Measurements from ENCODE around the gene RTP4. TPM values are rescaled to one million over a fixed set of nuclear protein-coding genes. Genes with fewer than 3 reads are reported as not detected.
"Not testable (repeated sequence)": the region's sequence is repeated elsewhere in the genome, so short reads cannot be mapped to it uniquely, and the experiment has no call there.

RTP4 gene
- total RNA-seq, 1 donor from 2014 or later, result not detected

DNA sequence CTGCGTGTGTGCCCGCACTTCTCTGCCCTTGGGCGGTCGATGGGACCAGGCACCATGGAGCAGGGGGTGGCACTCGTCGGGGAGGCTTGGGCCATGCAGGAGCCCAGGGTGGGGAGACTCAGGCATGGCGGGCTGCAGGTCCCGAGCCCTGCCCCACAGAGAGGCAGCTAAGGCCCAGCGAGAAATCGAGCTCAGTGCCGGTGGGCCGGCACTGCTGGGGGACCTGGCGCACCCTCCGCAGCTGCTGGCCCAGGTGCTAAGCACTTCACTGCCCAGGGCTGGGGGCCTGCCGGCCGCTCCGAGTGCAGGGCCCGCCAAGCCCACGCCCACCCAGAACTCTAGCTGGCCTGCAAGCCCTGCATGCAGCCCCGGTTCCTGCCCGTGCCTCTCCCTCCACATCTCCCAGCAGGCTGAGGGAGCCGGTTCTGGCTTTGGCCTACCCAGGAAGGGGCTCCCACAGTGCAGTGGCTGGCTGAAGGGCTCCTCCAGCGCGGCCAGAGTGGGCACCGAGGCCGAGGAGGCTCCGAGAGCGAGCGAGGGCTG lies 553 bp upstream of the RTP4 start:
- no peak for FAIRE-seq
- no peak for DNase-seq (ENCODE audit: low spot score in 2 of 2)

DNA sequence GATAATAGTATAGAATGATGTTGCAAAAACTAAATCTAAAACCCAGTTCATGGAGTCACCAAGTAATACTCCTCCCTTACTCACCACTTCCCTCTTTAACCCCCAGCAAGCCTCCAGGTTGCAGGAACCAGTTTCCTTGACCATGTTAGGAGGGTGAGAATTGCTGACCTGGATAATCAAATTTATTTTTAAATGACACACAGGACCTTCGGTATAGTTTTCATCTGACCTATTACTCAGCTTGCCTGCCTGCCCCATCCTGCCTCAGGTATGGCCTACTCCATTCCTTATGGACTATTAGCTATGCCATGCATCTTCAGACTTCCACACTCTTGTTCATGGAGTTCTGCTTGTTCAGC lies 883 bp downstream of the RTP4 start:
- no peak for FAIRE-seq
- no peak for DNase-seq (ENCODE audit: low spot score in 2 of 2)

DNA sequence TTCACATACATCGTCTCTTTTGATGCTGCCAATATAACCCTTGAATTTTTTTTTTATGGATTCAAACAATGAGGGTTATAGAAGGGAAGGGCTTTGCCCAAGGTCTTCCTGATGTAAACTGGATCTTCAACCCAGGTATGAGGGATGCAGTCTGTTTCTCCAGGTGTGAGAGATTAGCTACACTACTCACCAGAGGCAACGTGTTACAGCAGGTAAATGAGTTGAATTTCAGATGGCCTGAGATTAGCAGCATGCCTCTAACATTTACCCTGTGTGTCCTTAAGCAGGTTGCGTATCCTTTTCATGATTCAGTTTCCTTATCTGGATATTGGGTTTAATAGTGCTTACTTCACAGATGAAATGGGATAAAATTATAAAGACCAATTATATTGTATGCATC lies 1.9 kb downstream of the RTP4 start:
- DNase-seq (ENCODE audit: low spot score in 2 of 2) (no peak), FAIRE-seq (no peak)

DNA sequence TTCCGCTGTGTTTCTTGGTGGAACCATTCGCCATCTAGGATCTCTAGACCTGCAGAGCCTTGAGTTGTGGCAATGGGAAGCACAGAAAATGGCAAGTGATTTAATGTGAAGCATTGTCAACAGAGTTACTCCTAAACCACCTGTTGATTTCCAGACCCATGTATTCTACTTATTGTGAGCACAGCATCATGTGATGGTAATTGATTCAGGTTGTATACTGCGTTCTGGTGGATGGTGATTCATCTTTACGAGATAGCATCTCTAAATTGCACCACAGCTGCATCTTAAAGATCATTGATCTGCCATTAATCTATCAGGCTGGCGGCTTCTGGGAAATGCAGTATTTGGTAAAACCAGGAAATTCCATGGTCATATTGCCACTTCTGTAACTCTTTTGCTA lies 7.4 kb downstream of the RTP4 start:
- FAIRE-seq, result no peak
- DNase-seq (ENCODE audit: low spot score in 2 of 2), result no peak

DNA sequence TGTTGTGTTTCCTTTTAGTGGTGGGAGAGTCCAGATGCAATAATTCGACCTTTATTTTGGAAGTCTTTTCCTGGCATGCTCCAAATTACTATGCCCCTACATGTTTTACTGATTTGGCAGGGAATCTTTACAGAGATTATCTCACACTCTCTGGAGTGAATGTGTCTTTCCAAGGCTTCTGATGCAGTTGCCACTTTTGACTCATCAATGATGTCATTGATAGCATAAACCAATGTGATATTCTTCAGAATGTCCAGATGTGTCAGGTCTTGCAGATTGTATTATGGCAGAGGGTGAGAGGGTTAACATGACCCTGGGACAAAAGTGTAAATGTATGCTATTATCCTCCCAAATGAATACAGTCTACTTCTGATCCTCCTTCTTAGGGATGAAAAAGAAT lies 9.7 kb downstream of the RTP4 start:
- FAIRE-seq, result no peak
- no peak for DNase-seq (ENCODE audit: low spot score in 2 of 2)

DNA sequence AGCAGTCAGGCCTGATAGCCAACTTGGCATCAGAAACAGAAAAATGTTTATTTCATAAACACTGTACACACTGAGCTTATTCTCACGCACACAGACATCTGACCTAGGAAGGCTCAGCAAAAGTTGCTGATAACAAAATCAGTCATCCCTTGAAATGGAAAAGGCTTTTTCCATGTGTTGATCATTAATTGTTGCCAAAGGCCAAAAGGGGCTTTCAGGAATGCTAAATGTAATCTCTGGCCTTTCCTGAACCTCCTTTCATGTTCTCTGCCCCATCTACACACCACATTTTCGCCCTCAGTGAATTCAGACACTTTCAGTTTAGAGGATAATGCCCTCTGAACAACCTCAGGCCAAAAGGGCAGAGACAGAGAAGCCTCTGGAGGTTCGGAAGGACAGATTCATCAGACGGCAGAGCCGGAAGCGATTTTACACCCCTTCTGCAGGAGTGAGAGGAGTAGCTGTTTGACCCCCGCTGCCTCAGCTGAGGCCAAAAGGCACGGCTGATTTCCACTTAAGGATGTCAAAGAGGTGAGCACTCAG lies 14.5 kb downstream of the RTP4 start:
- DNase-seq (ENCODE audit: low spot score in 2 of 2), result no peak

DNA sequence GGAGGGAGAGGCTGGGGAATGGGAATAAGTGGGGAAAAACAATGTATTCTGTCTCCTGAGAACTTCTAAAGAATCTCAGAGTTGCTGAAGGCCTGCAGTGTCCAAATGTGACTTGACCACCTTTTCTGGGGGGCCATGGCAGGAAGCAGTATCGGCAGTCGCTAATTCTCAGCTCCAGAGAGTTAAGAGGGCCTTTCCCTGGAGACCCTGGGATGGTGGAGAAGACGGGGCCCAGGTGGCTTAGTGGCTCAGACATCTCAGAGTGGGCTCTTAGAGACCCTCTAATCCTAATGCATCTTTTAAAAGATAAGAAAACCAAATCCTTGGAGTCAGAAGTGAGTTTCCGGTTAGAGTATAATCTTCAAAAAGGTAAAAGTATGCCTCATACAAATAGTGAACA lies 15.1 kb downstream of the RTP4 start:
- no peak for FAIRE-seq
- no peak for DNase-seq (ENCODE audit: low spot score in 2 of 2)

More for the DNA sequence above, 14.5 kb downstream of the RTP4 start:
- FAIRE-seq, result no peak

DNA sequence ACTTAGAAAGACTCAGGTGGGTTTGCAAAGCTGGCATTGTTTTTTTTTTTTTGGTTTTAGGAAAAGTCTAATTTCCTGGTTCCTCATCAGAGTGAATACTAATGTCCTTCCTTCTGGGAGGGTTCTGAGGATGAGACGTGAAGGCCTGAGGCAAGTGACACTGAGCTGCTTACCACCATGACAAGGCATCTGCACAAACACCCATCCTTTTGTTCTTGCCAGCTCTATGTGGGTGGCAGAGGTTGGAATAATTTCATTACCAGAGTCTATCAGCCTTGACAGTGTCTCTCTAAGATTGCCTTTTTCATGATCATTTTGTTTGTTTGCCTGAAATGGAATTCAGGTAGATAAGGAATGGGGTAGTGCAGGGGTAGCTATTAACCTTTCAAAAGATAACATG lies 17.1 kb downstream of the RTP4 start:
- DNase-seq (ENCODE audit: low spot score in 2 of 2), result no peak
- no peak for FAIRE-seq

DNA sequence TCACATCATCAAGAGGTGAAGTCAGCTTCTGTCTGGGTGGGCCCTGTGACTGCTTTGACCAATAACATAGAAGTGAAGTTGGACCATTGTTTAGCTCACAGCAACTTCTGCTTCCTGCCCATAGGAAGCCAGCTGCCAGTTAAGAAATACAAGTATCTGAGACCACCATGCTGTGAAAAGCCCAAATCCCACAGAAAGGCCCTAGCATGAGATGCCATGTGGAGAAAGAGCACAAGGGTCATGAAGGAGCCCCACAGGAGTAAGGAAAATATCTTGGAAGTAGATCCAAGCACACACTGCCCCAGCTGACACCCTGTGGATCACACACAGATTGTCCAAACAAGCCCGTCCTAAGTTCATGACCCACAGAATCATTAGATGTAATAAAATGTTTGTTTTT lies 28.5 kb downstream of the RTP4 start:
- FAIRE-seq, result no peak

DNA sequence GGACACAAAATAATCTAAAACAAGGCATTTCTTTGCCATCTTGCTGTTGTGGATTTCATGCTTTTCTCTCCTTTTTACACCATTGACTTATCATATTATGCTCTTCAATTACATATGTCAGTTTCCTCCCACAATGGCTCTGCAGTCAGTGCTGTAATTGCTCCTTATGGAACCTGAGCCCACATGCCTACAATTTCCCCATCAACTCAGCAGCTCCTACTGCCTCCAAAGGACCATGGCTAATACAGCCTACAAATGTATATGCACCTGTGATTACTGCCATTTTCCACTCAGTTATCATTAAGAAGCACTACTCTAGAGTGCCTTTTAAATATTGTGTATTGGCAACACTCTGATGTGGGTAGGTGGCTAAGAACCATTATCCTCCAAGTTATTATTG lies 30.8 kb downstream of the RTP4 start:
- FAIRE-seq, result no peak
- DNase-seq (ENCODE audit: low spot score in 2 of 2), result no peak

More for the DNA sequence above, 28.5 kb downstream of the RTP4 start:
- no peak for DNase-seq (ENCODE audit: low spot score in 2 of 2)

DNA sequence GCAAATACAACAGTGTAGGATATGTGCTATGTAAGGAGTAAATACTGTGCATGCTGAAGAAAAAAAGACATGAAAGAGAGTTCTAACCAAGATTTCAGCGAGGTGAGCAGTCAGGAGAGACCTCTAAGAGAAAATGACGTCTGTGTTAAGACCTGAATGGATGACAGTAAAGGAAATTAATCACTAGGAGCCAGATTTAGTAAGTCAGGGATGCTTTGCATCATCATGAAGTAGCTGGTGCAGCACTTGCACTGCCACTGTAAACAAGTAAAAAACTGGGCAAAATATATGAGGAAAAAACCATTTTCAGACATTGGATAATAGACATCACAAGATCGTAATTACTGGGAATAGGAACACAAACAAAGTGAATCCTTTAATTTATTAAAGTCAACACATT lies 32.6 kb downstream of the RTP4 start:
- no peak for FAIRE-seq
- no peak for DNase-seq (ENCODE audit: low spot score in 2 of 2)

DNA sequence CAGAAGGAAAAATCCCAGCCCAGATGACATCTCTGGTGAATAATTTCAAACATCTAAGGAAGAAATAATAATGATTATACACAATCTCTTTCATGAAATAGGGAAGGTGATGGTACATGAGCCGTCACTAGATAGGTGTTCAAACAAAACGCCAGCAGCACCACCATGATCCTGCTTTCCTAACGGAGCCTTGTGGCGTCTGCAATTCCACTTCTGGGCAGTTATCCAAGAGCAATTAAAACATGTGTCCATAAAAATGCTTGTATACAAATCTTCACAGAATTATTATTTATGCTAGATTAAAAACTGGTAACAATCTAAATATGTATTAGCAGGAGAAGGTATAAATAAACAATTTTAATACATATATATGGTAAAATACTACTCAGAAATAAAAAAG lies 33.7 kb downstream of the RTP4 start:
- FAIRE-seq (no peak), DNase-seq (ENCODE audit: low spot score in 2 of 2) (no peak)

DNA sequence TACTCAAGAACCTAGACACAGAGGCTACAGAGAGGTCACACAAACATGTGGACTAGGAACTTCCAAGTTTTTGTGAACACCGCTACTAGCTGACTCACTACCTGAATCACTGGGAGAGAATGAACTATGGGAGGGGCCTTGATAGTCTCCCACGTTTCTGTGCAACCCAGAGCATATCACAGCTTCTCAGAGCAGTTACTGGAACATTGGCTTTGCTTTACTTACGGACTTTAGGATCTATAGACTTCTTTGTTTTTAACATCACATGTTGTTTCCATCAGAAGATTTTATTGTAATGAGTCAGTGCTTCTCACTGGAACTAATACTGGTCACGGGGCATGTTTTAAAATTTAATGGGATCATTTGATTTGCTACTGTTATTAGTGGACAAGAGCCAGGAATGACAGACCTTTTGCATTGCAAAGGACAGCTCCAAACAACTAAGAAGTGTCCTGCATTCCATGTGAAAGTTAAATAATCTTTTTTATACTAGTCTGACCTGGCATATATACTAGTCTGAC lies 35.6 kb downstream of the RTP4 start:
- DNase-seq (ENCODE audit: low spot score in 2 of 2) (no peak), FAIRE-seq (no peak)

DNA sequence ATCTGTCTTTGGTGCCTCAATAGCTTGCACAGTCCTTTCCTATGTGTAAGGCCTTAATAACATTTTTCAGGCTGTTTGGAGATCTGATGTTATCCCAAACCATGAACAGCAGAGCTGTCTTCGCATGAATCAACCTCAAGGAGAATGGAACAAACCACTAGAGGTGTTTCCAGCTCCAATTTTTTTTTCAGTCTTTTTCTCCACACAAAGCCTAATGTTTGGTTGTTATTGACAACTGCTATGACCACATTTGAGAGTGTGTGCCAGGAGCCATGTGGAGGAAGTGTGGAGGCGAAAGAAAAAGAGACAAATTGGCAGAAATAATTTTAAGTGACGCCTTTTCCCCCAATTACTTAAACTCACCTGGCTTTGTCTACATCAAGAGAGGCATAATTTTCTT lies 38.7 kb downstream of the RTP4 start:
- FAIRE-seq (no peak), DNase-seq (ENCODE audit: low spot score in 2 of 2) (no peak)

DNA sequence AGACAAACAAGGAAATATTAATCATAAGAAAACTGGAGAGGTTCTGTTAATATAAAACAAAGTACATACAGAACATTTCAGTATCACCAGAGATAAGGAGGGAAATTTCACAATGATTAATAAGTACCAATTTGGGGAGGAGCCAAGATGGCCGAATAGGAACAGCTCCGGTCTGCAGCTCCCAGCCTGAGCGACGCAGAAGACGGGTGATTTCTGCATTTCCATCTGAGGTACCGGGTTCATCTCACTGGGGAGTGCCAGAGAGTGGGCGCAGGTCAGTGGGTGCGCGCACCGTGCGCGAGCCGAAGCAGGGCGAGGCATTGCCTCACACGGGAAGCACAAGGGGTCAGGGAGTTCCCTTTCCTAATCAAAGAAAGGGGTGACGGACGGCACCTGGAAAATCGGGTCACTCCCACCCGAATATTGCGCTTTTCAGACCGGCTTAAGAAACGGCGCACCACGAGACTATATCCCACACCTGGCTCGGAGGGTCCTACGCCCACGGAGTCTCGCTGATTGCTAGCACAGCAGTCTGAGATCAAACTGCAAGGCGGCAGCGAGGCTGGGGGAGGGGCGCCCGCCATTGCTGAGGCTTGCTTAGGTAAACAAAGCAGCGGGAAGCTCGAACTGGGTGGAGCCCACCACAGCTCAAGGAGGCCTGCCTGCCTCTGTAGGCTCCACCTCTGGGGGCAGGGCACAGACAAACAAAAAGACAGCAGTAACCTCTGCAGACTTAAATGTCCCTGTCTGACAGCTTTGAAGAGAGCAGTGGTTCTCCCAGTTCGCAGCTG lies 44.0 kb downstream of the RTP4 start:
- not testable (repeated sequence) for FAIRE-seq; DNase-seq (ENCODE audit: low spot score in 2 of 2)

Other genes starting within 250 kb of the RTP4 start
- gene RPL39L, start 228.9 kb upstream of the RTP4 start, total RNA-seq, result 15.5 TPM
- 0.41 TPM for gene RTP1, start 170.9 kb upstream of the RTP4 start, total RNA-seq
- 22.8 TPM for gene MASP1, start 76.6 kb upstream of the RTP4 start, total RNA-seq

Data from frontal cortex (tissue), 4 donors.